Uterus (tissue), 4 donors: Measurements from ENCODE around the gene FAM9B. TPM values are rescaled to one million over a fixed set of nuclear protein-coding genes. Genes with fewer than 3 reads are reported as not detected.

Experiments
- DNase-seq, 2 donors: peaks; one replicate each; pipeline ENCODE4 v3.0.0-alpha.2; 2019 to 2020
- H3K27ac ChIP-seq, 2 donors: fragments of 200-600 bp; sonication (generic); 1 replicate in 1 of 2; 2 replicates in 1 of 2; pipeline ENCODE4 v1.5.1; 2016 to 2018
- H3K27me3 ChIP-seq, 2 donors: fragments of 200-600 bp; sonication (generic); one replicate each; pipeline ENCODE4 v1.5.1; 2018 to 2019; ENCODE audit warnings: control low read depth in 1 of 2
- H3K36me3 ChIP-seq, 2 donors: fragments of 200-600 bp; sonication (generic); one replicate each; pipeline ENCODE4 v1.5.1; 2019; ENCODE audit warnings: control low read depth in 1 of 2
- H3K4me1 ChIP-seq, 2 donors: fragments of 200-600 bp; sonication (generic); one replicate each; pipeline ENCODE4 v1.5.1; 2018 to 2019; ENCODE audit warnings: control low read depth in 1 of 2
- H3K4me3 ChIP-seq, 2 donors: fragments of 200-600 bp; sonication (generic); 1 replicate in 1 of 2; 2 replicates in 1 of 2; pipeline ENCODE4 v1.5.1; 2018 to 2019; ENCODE audit warnings: mild to moderate bottlenecking in 1 of 2
- H3K9me3 ChIP-seq, 2 donors: fragments of 200-600 bp; sonication (generic); one replicate each; pipeline ENCODE4 v1.5.1; 2019; ENCODE audit warnings: control low read depth in 1 of 2
- CTCF ChIP-seq, 4 experiments: fragments of 200-600 bp in 2 of 4; fragments of 450-650 bp in 2 of 4; sonication (generic) in 2 of 4; IDR thresholded peaks; one replicate each; pipeline ENCODE4 v1.5.1; 2016 to 2019; ENCODE audit warnings: antibody characterized with exemption in 4 of 4, mild to moderate bottlenecking in 2 of 4, moderate library complexity in 1 of 4
- POLR2A ChIP-seq, 2 donors: fragments of 450-650 bp; IDR thresholded peaks; one replicate each; pipeline ENCODE4 v1.6.1; 2016; ENCODE audit warnings: antibody characterized with exemption in 2 of 2, mild to moderate bottlenecking in 1 of 2, moderate library complexity in 1 of 2
- intact Hi-C: fragments of 100-400 bp; cut with DNase I; formaldehyde crosslinking; loops from one replicate; pipeline ENCODE4 v1.15.1; 2023; ENCODE audit warnings: low total_unique reads
- total RNA-seq, 4 donors: library from RNA; depleted of rRNA in 3 of 4; stranded (reverse); fragments of >200 nt in 3 of 4; gene quantifications; one replicate each; pipeline versions ENCODE4 v1.1.0 to v1.2.4, GENCODE V29; 2014 to 2023
- donor health status: DM: yes; HTN: yes; CAD: no.

The FAM9B gene
- total RNA-seq: 1 to 10 TPM in 3 of 4 donors, under 1 TPM in 1; 0.62 to 4.4 (median 2.2) TPM

DNA sequence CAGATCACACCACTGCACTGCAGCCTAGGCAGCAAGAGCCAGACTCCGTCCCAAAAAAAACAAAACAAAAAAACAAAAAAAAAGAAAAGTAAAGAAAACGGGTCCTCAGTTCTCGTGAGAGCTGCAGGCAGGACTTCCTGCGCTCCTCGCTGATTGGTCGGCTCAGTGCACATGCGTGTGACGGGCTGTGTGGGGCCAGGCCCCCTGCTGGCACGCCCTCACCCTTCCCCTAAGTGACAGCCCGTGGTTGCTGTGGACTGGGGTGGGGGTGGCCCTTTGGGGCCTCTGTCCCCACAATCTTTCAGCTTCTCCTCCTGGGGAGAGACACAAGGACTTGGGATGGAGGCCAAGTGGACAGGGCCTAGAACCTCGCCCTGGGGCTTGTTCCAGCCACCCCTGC, at the start of gene FAM9B:
Gene FAM9B, minus strand, starts transcription at position 139 of the 400 bp plus-strand sequence. CDS start 1,141 bp downstream, outside the sequence.
- H3K27ac ChIP-seq: no peak within 1 kb of the TSS
- H3K36me3 ChIP-seq: no peaks in the 10 kb centered on the region
- no peaks in the 10 kb centered on the region for H3K27me3 ChIP-seq
- H3K4me3 ChIP-seq: no peak within 1 kb of the TSS
- no peak for DNase-seq
- no peaks in the 10 kb centered on the region for H3K9me3 ChIP-seq
- TF ChIP-seq POLR2A (IDR thresholded peaks at IDR 0.05) (no peak), CTCF (IDR thresholded peaks at IDR 0.05) (no peak)
- no peaks in the 10 kb centered on the region for H3K4me1 ChIP-seq
- intact Hi-C loops: no loop called here

DNA sequence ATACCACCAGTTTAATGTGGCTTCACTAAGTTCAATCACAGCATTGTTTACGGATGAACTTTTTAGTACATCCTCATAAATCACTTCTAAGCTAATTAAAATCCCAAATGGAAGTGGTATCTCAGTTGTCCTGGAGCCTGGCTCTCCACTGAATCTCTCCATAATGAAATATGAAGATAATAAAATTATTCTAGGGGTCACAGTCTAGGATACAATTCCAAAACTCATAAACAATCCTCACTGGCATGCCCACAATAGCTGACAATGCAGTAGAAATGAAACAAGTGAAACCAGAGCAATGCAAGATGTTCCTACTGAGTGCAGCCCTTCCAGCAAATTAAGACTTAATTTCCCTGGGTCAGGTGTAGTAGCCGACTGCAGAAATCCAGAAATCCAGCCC, 47.3 kb upstream of the FAM9B start:
- intact Hi-C loops: no loop called here
- no peak for TF ChIP-seq POLR2A (IDR thresholded peaks at IDR 0.05)
- TF ChIP-seq CTCF (IDR thresholded peaks at IDR 0.05): no peak
- Histone ChIP-seq H3K4me3 (no peak overlapping the region), H3K27ac (peak overlapping the region in 1 of 2 donors; percentile 57), H3K36me3 (no peaks in the 10 kb centered on the region), H3K4me1 (no peaks in the 10 kb centered on the region), H3K9me3 (peaks cover 4% of the 10 kb centered on the region in 2 donors), H3K27me3 (no peaks in the 10 kb centered on the region)
- no peak for DNase-seq

- DNase-seq: no peak
- H3K36me3 ChIP-seq: no peaks in the 10 kb centered on the region
- H3K4me3 ChIP-seq: no peak overlapping the region
- no peak overlapping the region for H3K27ac ChIP-seq
- no peak for TF ChIP-seq POLR2A (IDR thresholded peaks at IDR 0.05)
- no peak for TF ChIP-seq CTCF (IDR thresholded peaks at IDR 0.05)
- no peaks in the 10 kb centered on the region for H3K4me1 ChIP-seq
- H3K27me3 ChIP-seq: peaks cover 0 to 3% of the 10 kb centered on the region in 2 donors
- peaks cover under 1 to 4% of the 10 kb centered on the region in 2 donors for H3K9me3 ChIP-seq
- intact Hi-C loops: no loop called here
Observed at GRCh38 chrX:9074326-9074725, 40.4 kb upstream of the FAM9B start.

DNA sequence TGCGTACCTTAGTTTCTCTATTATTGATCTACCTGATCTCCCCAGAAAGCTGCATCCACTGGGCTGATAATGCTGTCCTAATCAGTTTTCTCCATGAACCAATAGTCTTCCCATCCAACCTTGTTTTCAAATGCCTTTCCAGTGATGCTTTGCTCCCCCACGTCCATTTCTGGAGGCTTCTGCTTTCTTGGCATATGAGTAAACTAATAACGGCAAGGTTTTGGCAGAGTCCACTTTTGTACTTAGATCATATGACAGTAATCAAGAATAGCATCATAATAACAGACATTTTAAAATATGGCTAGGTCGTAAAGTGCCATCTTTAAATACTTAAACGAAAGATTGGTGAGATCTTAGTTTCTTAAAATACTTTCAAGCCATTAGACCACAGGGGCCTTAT, 38.4 kb upstream of the FAM9B start:
- intact Hi-C loops: no loop called here
- peak; percentile 23 to 55 for DNase-seq
- Histone ChIP-seq H3K27ac (peak overlapping the region; percentile 61 to 69), H3K4me1 (no peaks in the 10 kb centered on the region), H3K27me3 (peaks cover 0 to 3% of the 10 kb centered on the region in 2 donors), H3K4me3 (no peak overlapping the region), H3K36me3 (no peaks in the 10 kb centered on the region), H3K9me3 (no peaks in the 10 kb centered on the region)
- TF ChIP-seq CTCF (IDR thresholded peaks at IDR 0.05) (no peak), POLR2A (IDR thresholded peaks at IDR 0.05) (no peak)

DNA sequence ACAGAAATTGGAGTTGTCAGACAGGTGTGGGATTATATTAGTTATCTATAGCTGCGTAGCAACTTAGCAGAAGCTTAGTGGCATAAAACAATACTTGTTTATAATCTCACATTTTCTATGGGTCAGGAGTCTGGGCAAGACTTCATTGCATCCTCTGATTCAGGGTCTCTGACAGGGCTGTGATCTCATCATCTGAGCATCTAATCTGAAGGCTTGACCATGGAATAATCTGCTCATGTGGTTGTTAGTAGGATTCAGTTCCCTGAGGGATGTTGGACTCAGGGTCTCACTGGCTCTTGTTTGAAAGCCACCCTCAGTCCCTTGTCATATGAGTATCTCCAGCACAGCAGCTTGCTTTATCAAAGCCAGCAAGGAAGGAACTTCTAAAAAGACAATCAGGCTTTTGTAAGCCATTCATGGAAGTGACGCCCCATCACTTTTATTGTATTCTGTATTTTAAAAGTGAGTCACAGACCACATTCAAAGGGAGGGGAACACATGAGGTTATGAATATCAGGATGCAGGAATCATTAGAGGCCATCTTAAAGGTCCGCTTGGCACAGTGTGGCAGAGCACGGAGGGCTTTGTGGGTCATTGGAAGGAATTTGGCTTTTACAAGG, 37.2 kb upstream of the FAM9B start:
- DNase-seq: no peak
- H3K9me3 ChIP-seq: no peaks in the 10 kb centered on the region
- H3K4me1 ChIP-seq: no peaks in the 10 kb centered on the region
- H3K36me3 ChIP-seq: no peaks in the 10 kb centered on the region
- intact Hi-C loops: no loop called here
- no peak overlapping the region for H3K4me3 ChIP-seq
- peaks cover 0 to 4% of the 10 kb centered on the region in 2 donors for H3K27me3 ChIP-seq
- no peak for TF ChIP-seq CTCF (IDR thresholded peaks at IDR 0.05)
- no peak for TF ChIP-seq POLR2A (IDR thresholded peaks at IDR 0.05)
- H3K27ac ChIP-seq: peak overlapping the region; percentile 61 to 69
